RWPE1 (cell line): ENCODE results near the gene BNIP3.

Experiments
- CTCF ChIA-PET: fragments of 350-600 bp; sonication (Branson Sonifier 250); formaldehyde crosslinking; extraction: SDS; loops from one replicate; lab custom pipeline; 2021; lab: Yijun Ruan, JAX
- POLR2A ChIA-PET: fragments of 400-600 bp; formaldehyde crosslinking; extraction: SDS; loops from one replicate; lab custom pipeline; 2020; ENCODE audit warnings: antibody characterized with exemption; ENCODE audit not compliant: low non-redundant PET; lab: Yijun Ruan, JAX
- DNase-seq: peaks from one replicate; pipeline ENCODE4 v3.0.0; 2012; ENCODE audit warnings: low spot score
- H3K27ac ChIP-seq: fragments of 450-650 bp; 2 replicates; pipeline ENCODE4 v1.5.1; 2017
- CTCF ChIP-seq: fragments of 450-650 bp; conservative IDR thresholded peaks from 2 replicates; pipeline ENCODE4 v1.5.1; 2017; ENCODE audit warnings: low read depth, mild to moderate bottlenecking

The BNIP3 gene

DNA sequence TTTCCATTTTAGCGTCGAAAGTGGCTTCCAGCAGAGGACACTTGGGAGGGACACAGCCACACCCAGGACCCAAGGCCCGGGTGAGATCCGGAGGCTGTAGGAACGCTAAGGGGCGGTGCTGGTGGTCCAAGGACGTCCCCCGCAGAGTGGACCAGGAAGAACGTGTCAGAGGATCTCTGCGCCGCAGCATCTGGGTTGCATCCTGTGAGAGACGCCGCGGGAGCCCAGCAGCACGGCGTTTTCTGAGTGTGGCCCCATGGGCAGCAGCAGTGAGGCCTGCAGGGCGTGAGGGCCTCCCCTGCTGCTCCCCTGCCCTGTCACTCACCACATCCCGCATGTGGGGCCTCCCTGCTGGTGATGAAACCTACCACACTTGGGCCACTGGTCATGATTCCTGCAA is 40.5 kb upstream of the BNIP3 start:
- no peak for TF ChIP-seq CTCF
- CTCF ChIA-PET = interaction anchor here (0.7 to 1.9 kb wide), 11 partner anchors 13 to 151 kb away, joined by 3 to 22 read pairs (median 8); partner anchors contain the start of gene BNIP3
- H3K27ac ChIP-seq = no peak overlapping the region
- no peak for DNase-seq
- POLR2A ChIA-PET = interaction anchor here (0.8 kb wide), 1 partner anchor 39 kb away, joined by 4 read pairs; no protein-coding TSS in a partner anchor

- H3K27ac ChIP-seq = no peak overlapping the region
- no peak for DNase-seq
- ChIA-PET POLR2A (no interaction called here), CTCF (interaction anchor here (0.7 kb wide), 1 partner anchor 156 kb away, joined by 3 read pairs; no protein-coding TSS in a partner anchor)
- TF ChIP-seq CTCF = no peak
Observed at GRCh38 chr10:132021504-132022143, 39.9 kb upstream of the BNIP3 start.

GRCh38 chr10:132021046-132021445 is 39.3 kb upstream of the BNIP3 start:
- no peak for DNase-seq
- H3K27ac ChIP-seq = no peak overlapping the region
- CTCF ChIA-PET = interaction anchor here (0.7 kb wide), 2 partner anchors 133 to 155 kb away, joined by 3 read pairs; no protein-coding TSS in a partner anchor
- POLR2A ChIA-PET = no interaction called here
- no peak for TF ChIP-seq CTCF

GRCh38 chr10:132020456-132020855 is 38.7 kb upstream of the BNIP3 start:
- TF ChIP-seq CTCF = no peak
- CTCF ChIA-PET = interaction anchor here (0.7 kb wide), 1 partner anchor 132 kb away, joined by 3 read pairs; no protein-coding TSS in a partner anchor
- no peak overlapping the region for H3K27ac ChIP-seq
- DNase-seq = no peak
- POLR2A ChIA-PET = no interaction called here

DNA sequence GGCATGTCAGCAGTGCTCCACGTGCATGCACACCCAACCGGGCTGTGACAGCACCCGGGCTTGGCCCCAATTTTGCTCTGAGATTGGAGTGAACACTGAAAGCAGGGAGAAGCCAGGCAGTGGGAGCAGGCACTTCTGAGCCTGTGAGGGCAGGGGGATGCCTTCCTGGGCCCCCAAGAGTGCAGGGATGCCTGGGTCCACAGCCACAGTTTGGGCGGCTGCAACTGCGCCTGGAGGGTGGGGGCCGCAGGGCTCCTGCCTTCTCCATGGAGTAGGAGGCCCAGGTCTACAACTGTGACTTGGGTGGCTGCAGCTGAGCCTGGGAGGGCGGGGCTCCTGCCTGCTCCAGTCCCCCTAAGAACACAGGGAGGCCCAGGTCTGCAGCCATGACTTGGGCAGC is 37.6 kb upstream of the BNIP3 start:
- TF ChIP-seq CTCF = no peak
- CTCF ChIA-PET = interaction anchor here (0.7 to 1.2 kb wide), 2 partner anchors 52 to 123 kb away, joined by 3 to 5 read pairs; no protein-coding TSS in a partner anchor
- POLR2A ChIA-PET = no interaction called here
- no peak overlapping the region for H3K27ac ChIP-seq
- DNase-seq = no peak

GRCh38 chr10:132018446-132018845 is 36.7 kb upstream of the BNIP3 start:
- H3K27ac ChIP-seq = no peak overlapping the region
- ChIA-PET CTCF (interaction anchor here (1.2 kb wide), 1 partner anchor 124 kb away, joined by 5 read pairs; no protein-coding TSS in a partner anchor), POLR2A (no interaction called here)
- TF ChIP-seq CTCF = no peak
- no peak for DNase-seq
